Measurements from ENCODE around the gene PIP5K1C.

DNA sequence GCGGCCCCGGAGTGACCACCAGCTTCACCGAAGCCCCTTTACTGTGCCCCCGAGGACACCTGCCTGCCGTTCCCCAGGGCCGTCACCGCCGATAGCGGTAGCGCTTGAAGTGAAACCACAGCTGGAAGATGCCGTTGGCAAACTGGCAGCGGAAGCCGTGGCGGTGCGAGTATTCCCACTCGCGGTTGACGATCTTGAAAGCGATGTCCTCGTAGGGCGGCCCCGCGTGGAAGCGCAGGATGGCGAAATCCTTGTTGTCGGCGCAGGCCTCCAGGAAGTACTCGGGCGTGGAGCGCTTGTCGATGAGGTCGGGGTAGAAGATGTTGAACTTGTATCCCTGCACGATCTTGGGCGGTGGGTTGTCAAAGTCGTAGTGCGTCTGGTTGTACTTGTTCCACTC lies 88.4 kb downstream of the PIP5K1C start:
- TF ChIP-seq, protein P1, sequence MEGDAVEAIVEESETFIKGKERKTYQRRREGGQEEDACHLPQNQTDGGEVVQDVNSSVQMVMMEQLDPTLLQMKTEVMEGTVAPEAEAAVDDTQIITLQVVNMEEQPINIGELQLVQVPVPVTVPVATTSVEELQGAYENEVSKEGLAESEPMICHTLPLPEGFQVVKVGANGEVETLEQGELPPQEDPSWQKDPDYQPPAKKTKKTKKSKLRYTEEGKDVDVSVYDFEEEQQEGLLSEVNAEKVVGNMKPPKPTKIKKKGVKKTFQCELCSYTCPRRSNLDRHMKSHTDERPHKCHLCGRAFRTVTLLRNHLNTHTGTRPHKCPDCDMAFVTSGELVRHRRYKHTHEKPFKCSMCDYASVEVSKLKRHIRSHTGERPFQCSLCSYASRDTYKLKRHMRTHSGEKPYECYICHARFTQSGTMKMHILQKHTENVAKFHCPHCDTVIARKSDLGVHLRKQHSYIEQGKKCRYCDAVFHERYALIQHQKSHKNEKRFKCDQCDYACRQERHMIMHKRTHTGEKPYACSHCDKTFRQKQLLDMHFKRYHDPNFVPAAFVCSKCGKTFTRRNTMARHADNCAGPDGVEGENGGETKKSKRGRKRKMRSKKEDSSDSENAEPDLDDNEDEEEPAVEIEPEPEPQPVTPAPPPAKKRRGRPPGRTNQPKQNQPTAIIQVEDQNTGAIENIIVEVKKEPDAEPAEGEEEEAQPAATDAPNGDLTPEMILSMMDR (IDR thresholded peaks at IDR 0.05 in 8 of 11, conservative IDR thresholded peaks at IDR 0.05 in 3 of 11): no peak
- TF ChIP-seq POLR2A (IDR thresholded peaks at IDR 0.05): no peak
- peak in 1 of 3 donors; percentile 3 for TF ChIP-seq POLR2AphosphoS5 (IDR thresholded peaks at IDR 0.05)
